Heart left ventricle (tissue), 13 donors: ENCODE results near the gene GRM7.

ENCODE experiments used
- CTCF ChIP-seq, 12 donors: fragments of 200-600 bp; sonication (generic) in 4 of 12; IDR thresholded peaks; one replicate each; pipeline versions ENCODE4 v1.5.0 to v1.8.0; 2018 to 2022; ENCODE audit warnings: antibody characterized with exemption in 12 of 12, mild to moderate bottlenecking in 5 of 12
- POLR2A ChIP-seq, 2 donors: fragments of 450-650 bp; IDR thresholded peaks; one replicate each; pipeline ENCODE4 v1.6.1; 2017; ENCODE audit warnings: antibody characterized with exemption in 2 of 2, mild to moderate bottlenecking in 2 of 2, moderate library complexity in 2 of 2
- donor health status: ischemic (EF 13 %, LVEDD 7.1; RV severe dilation, severe dysfunction).
- donor health status: DM: no; HTN: yes; CAD: no.
- donor health status: DM: no; HTN: no; CAD: no.
- donor health status: ischemic (EF 25% LVEDD 6.9; RV normal size, moderate dysfunction).
- donor health status: ischemic (EF 25% LVEDD 5.7; RV mildly dilated, moderate dysfunction).
- donor health status: ischemic (EF 35%, LVEDD 5.7; RV mildly dilated, moderate dysfunction).
- donor health status: nonischemic (EF 11% LVEDD 7.7; RV severe dilation, severe dysfunction).
- donor health status: DM: yes; HTN: yes; CAD: no.
- donor health status: PGD.
- donor health status: ischemic (EF 29% LVEDD 5.4; RV normal size, mild dysfunction).
- donor health status: nonischemic (EF 23%, LVEDD 6.1; RV moderate dilation, normal function).

GRCh38 chr3:7567160-7567559 lies 706.2 kb downstream of the GRM7 start:
- TF ChIP-seq POLR2A (IDR thresholded peaks at IDR 0.05) = no peak
- no peak for TF ChIP-seq CTCF (IDR thresholded peaks at IDR 0.05)
